ENCODE results near the gene TPCN2.
"Not testable (repeated sequence)": the region's sequence is repeated elsewhere in the genome, so short reads cannot be mapped to it uniquely, and the experiment has no call there.

The TPCN2 gene

DNA sequence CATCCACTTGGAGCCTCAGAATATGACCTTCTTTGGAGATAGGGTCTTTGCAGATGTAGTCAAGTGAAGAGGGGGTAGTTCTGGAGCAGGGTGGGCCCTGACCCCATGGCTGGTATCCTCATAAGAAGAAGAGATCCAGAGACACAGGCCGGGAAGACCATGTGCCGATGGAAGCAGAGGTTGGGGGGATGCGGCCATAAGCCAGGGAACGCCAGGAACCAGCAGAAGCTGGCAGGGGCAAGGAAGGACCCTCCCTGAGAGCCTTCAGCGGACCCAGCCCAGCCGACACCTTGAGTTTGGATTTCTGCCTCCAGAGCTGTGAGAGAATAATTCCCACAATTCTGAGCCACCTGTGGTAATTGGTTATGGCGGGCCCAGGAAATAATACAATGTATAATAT, 80.9 kb downstream of the TPCN2 start:
- in situ Hi-C loops (cut with MboI; ENCODE audit: low pct_unique_long_range_greater_than_20kb, low sequenced_read_pairs, unreplicated experiment): no loop called here
- DNase-seq (ENCODE audit: low spot score): no peak
- TF ChIP-seq CTCF (IDR thresholded peaks at IDR 0.05; ENCODE audit: extremely low read depth, insufficient read depth, missing control alignments): no peak

GRCh38 chr11:69130654-69131053, 81.9 kb downstream of the TPCN2 start:
- no peak for DNase-seq (ENCODE audit: low spot score)
- TF ChIP-seq CTCF (IDR thresholded peaks at IDR 0.05; ENCODE audit: extremely low read depth, insufficient read depth, missing control alignments): no peak
- in situ Hi-C loops (cut with MboI; ENCODE audit: low pct_unique_long_range_greater_than_20kb, low sequenced_read_pairs, unreplicated experiment): no loop called here

GRCh38 chr11:69131121-69131566, 82.4 kb downstream of the TPCN2 start:
- no peak for DNase-seq (ENCODE audit: low spot score)
- TF ChIP-seq CTCF (IDR thresholded peaks at IDR 0.05; ENCODE audit: extremely low read depth, insufficient read depth, missing control alignments): no peak
- in situ Hi-C loops (cut with MboI; ENCODE audit: low pct_unique_long_range_greater_than_20kb, low sequenced_read_pairs, unreplicated experiment): no loop called here

- peak; percentile 38 for DNase-seq (ENCODE audit: low spot score)
- in situ Hi-C loops (cut with MboI; ENCODE audit: low pct_unique_long_range_greater_than_20kb, low sequenced_read_pairs, unreplicated experiment): no loop called here
- peak; percentile 69 for TF ChIP-seq CTCF (IDR thresholded peaks at IDR 0.05; ENCODE audit: extremely low read depth, insufficient read depth, missing control alignments)
Measured at GRCh38 chr11:69131644-69132300, 83.0 kb downstream of the TPCN2 start.

DNA sequence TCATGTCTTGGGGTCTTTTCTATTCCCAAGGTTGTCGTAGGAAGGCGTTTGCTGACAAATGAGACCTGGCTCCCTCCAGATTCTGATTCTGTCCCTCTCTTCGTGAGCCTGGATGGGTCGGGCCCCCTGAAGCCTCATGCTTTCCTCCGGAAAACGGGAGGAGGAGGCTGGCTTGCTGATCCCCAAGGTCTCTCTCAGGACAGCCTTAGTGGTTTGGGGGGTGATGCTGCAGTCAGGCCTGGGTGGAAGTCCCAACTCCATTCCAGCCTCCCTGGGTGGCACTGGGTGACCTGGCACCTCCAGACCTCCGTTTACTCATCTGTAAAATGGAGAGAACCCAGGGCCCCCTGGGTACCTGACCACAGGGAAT, 83.6 kb downstream of the TPCN2 start:
- TF ChIP-seq CTCF (IDR thresholded peaks at IDR 0.05; ENCODE audit: extremely low read depth, insufficient read depth, missing control alignments): no peak
- in situ Hi-C loops (cut with MboI; ENCODE audit: low pct_unique_long_range_greater_than_20kb, low sequenced_read_pairs, unreplicated experiment): no loop called here

DNA sequence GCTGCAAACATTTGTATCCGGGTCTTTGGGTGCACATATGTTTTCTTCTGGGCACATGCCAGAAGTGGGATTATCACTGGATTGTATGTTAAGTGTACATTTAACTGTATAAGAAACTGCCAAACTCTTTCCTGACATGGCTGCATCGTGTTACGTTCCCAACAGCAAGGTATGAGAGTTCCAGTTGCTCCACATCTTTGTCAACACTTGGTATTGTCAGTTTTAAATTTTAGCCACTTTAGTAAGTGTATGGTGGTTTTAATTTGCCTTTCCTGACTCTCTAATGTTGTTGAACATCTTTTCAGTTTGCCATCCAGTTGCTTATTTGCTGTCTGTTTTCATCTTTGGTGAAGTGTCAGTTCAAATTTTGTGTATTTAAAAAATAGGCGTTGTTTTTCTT, 84.5 kb downstream of the TPCN2 start:
- in situ Hi-C loops (cut with MboI; ENCODE audit: low pct_unique_long_range_greater_than_20kb, low sequenced_read_pairs, unreplicated experiment): no loop called here
- no peak for TF ChIP-seq CTCF (IDR thresholded peaks at IDR 0.05; ENCODE audit: extremely low read depth, insufficient read depth, missing control alignments)
- DNase-seq (ENCODE audit: low spot score): no peak

More for the DNA sequence above, 83.6 kb downstream of the TPCN2 start:
- DNase-seq (ENCODE audit: low spot score): no peak

DNA sequence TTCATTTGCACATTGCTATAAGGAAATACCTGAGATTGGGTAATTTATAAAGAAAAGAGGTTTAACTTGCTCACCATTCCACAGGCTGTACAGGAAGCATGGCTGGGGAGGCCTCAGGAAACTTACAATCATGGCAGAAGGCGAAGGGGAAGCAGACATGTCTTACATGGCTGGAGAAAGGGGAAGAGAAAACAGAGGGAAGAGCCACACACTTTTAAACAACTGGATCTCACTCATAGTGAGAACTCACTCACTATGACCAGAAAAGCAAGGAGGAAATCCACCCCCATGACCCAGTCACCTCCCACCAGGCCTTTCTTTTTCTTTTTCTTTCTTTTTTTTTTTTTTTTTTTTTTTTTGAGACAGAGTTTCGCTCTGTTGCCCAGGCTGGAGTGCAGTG, 85.5 kb downstream of the TPCN2 start:
- DNase-seq (ENCODE audit: low spot score); in situ Hi-C loops (cut with MboI; ENCODE audit: low pct_unique_long_range_greater_than_20kb, low sequenced_read_pairs, unreplicated experiment): not testable (repeated sequence)

Measured in GM13977 (cell line).